Measurements from ENCODE around the gene ADCYAP1R1. TPM values are rescaled to one million over a fixed set of nuclear protein-coding genes. Genes with fewer than 3 reads are reported as not detected.

Gene ADCYAP1R1
- total RNA-seq (10 to 100 TPM in 3 of 9 donors, 1 to 10 TPM in 2, under 1 TPM in 4; 0.22 to 25.0 (median 1.1) TPM), polyA plus RNA-seq (10 to 100 TPM in 1 of 3 donors, 1 to 10 TPM in 2; 1.8 to 13.9 (median 7.0) TPM)
- long read RNA-seq, donor 1 = 0 reads
- long read RNA-seq, donor 2 = 0 reads
- long read RNA-seq, donor 3 = 0 reads
- long read RNA-seq, donor 4 = 0 reads
- long read RNA-seq, donor 5 = 0 reads
- long read RNA-seq, donor 6, partial matches to known transcripts = 0 of 1 reads
- long read RNA-seq, donor 6, other reads (novel, unspliced or antisense) = 1 of 1 reads
- long read RNA-seq, donor 7 = 0 reads
- long read RNA-seq, donor 8 = 0 reads
- long read RNA-seq, donor 9 = 0 reads
- long read RNA-seq, donor 10 = 0 reads

DNA sequence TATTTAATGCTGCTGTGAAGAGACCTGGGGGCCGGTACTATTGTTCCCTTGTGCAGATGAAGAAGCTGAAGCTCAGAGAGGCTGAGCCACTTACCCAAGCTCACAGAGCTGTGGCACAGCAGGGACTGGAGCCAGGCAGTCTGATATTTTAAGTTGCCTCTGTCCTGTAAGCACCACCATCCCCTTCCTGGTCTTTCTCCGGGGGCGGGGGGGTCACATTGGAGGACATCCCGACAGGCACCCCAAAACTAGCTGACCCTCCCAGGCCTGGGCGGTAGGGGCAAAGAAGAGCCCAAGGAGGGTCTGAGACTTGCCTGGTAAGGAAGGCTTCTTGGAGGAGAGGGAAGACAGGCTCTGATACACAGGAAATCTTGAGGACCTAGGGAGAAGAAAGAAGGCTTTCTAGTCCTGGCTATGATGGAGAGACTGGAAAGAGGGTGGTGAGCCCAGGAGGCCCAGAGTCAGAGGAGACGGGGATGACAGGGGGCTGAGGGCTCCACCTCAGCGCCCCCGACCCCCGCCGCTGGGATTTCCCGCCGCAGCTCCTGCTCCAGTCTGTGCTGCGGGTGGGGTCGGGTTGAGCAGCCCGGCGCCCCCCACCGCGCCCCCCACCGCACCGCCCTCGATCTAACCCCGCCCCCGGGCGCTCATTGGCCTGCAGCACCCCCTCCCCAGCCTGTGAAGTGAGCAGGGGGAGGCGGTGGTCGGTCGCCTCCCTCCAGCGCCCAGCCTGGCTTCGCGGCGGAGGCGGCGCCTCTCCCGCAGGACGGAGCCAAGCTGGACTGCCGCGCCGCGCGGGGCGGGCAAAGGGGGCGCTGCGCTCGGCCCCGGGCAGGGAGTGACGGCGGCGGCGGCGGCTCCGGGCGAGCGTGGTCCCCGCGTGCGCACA is at the start of gene ADCYAP1R1:
ADCYAP1R1 (plus strand) TSS at position 711 of the 889 bp plus-strand sequence. CDS start 10,957 bp downstream, outside the sequence.
- DNase-seq = peak in 2 of 7 donors; percentile 43 to 84
- intact Hi-C loops (cut with DNase I) = no loop called here
- Histone ChIP-seq H3K27ac (peak within 1 kb of the TSS in 1 of 5 donors; percentile 44), H3K36me3 (replicated peaks in 1 of 2) (no peaks in the 10 kb centered on the region), H3K4me1 (replicated peaks in 1 of 2) (no peaks in the 10 kb centered on the region), H3K27me3 (peaks cover 22% of the 10 kb centered on the region), H3K9me3 (replicated peaks in 1 of 3) (no peaks in the 10 kb centered on the region), H3K4me3 (peak within 1 kb of the TSS in 1 of 4 donors; percentile 6)
- WGBS, 4 donors = 4 to 27% (median 7%) methylated on average over 4 to 56 of the region's 56 CpGs
- TF ChIP-seq, protein P1, sequence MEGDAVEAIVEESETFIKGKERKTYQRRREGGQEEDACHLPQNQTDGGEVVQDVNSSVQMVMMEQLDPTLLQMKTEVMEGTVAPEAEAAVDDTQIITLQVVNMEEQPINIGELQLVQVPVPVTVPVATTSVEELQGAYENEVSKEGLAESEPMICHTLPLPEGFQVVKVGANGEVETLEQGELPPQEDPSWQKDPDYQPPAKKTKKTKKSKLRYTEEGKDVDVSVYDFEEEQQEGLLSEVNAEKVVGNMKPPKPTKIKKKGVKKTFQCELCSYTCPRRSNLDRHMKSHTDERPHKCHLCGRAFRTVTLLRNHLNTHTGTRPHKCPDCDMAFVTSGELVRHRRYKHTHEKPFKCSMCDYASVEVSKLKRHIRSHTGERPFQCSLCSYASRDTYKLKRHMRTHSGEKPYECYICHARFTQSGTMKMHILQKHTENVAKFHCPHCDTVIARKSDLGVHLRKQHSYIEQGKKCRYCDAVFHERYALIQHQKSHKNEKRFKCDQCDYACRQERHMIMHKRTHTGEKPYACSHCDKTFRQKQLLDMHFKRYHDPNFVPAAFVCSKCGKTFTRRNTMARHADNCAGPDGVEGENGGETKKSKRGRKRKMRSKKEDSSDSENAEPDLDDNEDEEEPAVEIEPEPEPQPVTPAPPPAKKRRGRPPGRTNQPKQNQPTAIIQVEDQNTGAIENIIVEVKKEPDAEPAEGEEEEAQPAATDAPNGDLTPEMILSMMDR (IDR thresholded peaks at IDR 0.05) = no peak

DNA sequence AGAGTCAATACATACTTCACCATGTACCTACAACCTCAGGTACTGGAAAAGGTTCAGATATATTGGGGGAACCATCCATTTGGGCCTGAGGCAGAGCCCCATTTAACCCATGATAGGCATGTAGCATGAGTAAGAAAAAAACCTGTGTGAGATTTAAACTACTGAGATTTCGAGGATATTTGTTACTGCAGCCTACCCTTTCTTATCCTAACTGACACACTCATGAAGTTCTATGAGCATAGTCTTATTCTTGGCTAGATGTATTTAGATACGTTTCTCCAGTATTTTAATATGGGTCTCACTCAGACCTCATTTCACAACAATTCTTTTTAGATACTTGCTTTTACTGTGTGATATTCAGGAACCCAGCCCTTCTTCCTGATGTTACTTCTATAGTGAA is 49.0 kb upstream of the ADCYAP1R1 start:
- WGBS, 4 donors = 76 to 84% (median 81%) methylated on average over 2 of the region's 2 CpGs
- intact Hi-C loops (cut with DNase I) = no loop called here
- H3K9me3 ChIP-seq (replicated peaks in 1 of 3) = no peaks in the 10 kb centered on the region
- no peak for DNase-seq
- H3K27ac ChIP-seq = no peak overlapping the region
- TF ChIP-seq, protein P1 (IDR thresholded peaks at IDR 0.05) = no peak
- no peak for TF ChIP-seq POLR2A (IDR thresholded peaks at IDR 0.05)
- no peaks in the 10 kb centered on the region for H3K4me1 ChIP-seq (replicated peaks in 1 of 2)
- no peak overlapping the region for H3K4me3 ChIP-seq
- H3K27me3 ChIP-seq = no peaks in the 10 kb centered on the region
- H3K36me3 ChIP-seq (replicated peaks in 1 of 2) = no peaks in the 10 kb centered on the region

DNA sequence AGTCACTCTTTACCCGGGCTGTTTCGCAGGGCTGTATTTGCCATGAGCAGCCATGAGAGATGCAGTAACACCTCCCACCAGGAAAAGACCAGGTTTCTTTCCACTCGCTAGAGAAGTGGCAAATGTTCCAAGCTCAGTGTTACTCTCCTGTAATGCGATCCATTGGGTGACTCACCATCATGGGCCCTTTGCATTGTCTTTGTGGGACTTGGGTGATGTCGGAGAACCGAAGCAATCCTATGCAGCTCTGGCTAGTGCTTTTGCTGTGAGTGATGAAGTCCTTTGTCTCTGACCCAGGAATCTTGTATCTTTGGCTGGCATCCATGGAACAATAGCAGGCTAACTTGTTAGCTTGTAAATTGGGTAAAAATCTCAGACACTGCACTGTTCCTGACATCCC is 48.4 kb upstream of the ADCYAP1R1 start:
- Histone ChIP-seq H3K36me3 (replicated peaks in 1 of 2) (no peaks in the 10 kb centered on the region), H3K9me3 (replicated peaks in 1 of 3) (no peaks in the 10 kb centered on the region), H3K4me3 (no peak overlapping the region), H3K27me3 (no peaks in the 10 kb centered on the region), H3K27ac (no peak overlapping the region), H3K4me1 (replicated peaks in 1 of 2) (no peaks in the 10 kb centered on the region)
- intact Hi-C loops (cut with DNase I) = no loop called here
- no peak for DNase-seq
- no peak for TF ChIP-seq POLR2A (IDR thresholded peaks at IDR 0.05)
- TF ChIP-seq, protein P1 (IDR thresholded peaks at IDR 0.05) = no peak
- WGBS, 4 donors = 91 to 96% (median 94%) methylated on average over 6 of the region's 6 CpGs

DNA sequence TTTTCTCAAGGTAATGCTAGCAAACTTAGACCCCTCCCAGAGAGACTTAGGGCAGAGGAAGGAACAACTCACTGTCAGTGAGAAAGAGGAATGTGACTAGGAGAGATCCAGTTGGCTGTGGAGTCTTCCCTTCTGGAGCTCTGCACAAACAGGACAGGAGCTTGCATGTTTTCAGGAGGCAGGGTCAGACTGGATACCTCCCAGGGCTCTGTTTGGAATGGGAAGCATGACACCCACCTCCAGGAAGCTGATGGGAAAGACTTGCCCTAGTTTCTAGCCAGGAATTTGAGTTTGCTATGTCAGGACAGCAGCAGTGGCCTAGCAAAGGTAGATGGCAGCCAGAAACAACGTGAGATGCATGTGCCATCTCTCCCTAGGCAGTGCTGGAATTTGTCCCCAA is 47.7 kb upstream of the ADCYAP1R1 start:
- intact Hi-C loops (cut with DNase I) = no loop called here
- Histone ChIP-seq H3K4me3 (no peak overlapping the region), H3K9me3 (replicated peaks in 1 of 3) (no peaks in the 10 kb centered on the region), H3K4me1 (replicated peaks in 1 of 2) (no peaks in the 10 kb centered on the region), H3K27ac (no peak overlapping the region), H3K36me3 (replicated peaks in 1 of 2) (no peaks in the 10 kb centered on the region), H3K27me3 (no peaks in the 10 kb centered on the region)
- no peak for DNase-seq
- WGBS, 4 donors = 59 to 73% (median 70%) methylated on average over 1 of the region's 1 CpG
- TF ChIP-seq, protein P1 (IDR thresholded peaks at IDR 0.05) = no peak
- no peak for TF ChIP-seq POLR2A (IDR thresholded peaks at IDR 0.05)

Data from adrenal gland (tissue), 19 donors.